ENCODE measurements around the gene NHEJ1. TPM values are rescaled to one million over a fixed set of nuclear protein-coding genes. Genes with fewer than 3 reads are reported as not detected.

Gene NHEJ1
- polyA plus RNA-seq, 1 of the 3 experiments (the other 2 are of a cell fraction): 16.3 TPM

DNA sequence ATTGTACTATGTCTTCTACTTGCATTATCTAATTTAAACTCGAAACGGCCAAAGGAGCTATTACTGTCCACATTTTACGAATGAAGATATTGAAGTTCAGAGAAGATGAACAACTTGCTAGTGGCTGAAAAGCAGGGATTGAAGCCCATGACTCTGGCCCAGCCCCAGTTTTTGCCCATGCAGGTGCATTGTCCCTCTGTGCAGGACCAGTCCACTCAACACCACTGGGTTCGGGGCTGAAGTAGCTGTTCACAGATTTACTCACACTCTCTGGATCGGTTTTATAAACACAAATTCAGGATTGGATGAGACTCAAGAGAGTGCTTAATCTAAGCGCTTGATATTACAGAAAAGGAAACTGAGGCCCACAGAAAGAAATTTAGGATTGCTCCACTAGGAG is 98.5 kb downstream of the NHEJ1 start:
- no peak overlapping the region for H3K4me3 ChIP-seq (ENCODE audit: low read depth in 2 of 2, low read length in 1 of 2)
- H3K79me2 ChIP-seq (ENCODE audit: insufficient read depth): no peaks in the 10 kb centered on the region
- no peak overlapping the region for H3K27ac ChIP-seq (ENCODE audit: low read depth in 2 of 2, low read length in 1 of 2)
- CTCF ChIA-PET: interaction anchor here (0.8 to 15.5 kb wide), 13 partner anchors 13 to 210 kb away, joined by 3 to 205 read pairs (median 5); partner anchors contain the start of genes CFAP65 and NHEJ1
- no peak overlapping the region for H2AFZ ChIP-seq (ENCODE audit: low read depth)
- H3K4me1 ChIP-seq (ENCODE audit: control insufficient read depth in 1 of 2, insufficient read depth in 2 of 2, low read depth in 1 of 2, low read length in 1 of 2): peaks cover 0 to 16% of the 10 kb centered on the region in 2 experiments; a peak in 1 of 4 replicates
- no peak overlapping the region for H3K9ac ChIP-seq
- TF ChIP-seq TAF1 (IDR thresholded peaks at IDR 0.05; ENCODE audit: borderline replicate concordance, low read depth, low read length) (no peak), MXI1 (IDR thresholded peaks at IDR 0.05; ENCODE audit: low read depth, low read length) (no peak), ELF1 (IDR thresholded peaks at IDR 0.05) (no peak), FOXM1 (IDR thresholded peaks at IDR 0.05; ENCODE audit: low read depth) (no peak), USF1 (IDR thresholded peaks at IDR 0.05; ENCODE audit: borderline replicate concordance, low read depth) (no peak), RFX5 (IDR thresholded peaks at IDR 0.05; ENCODE audit: low read length) (no peak), TEAD4 (IDR thresholded peaks at IDR 0.05; ENCODE audit: borderline replicate concordance, insufficient read depth) (no peak), MAX (IDR thresholded peaks at IDR 0.05; ENCODE audit: low read depth) (no peak), NRF1 (IDR thresholded peaks at IDR 0.05; ENCODE audit: low read depth, low read length) (no peak), FOSL2 (IDR thresholded peaks at IDR 0.05; ENCODE audit: borderline replicate concordance, low read depth) (no peak), SIN3A (IDR thresholded peaks at IDR 0.05; ENCODE audit: borderline replicate concordance, low read depth, low read length) (no peak), EZH2phosphoT487 (IDR thresholded peaks at IDR 0.05; ENCODE audit: borderline replicate concordance, low read depth) (no peak), PBX3 (IDR thresholded peaks at IDR 0.05) (no peak), EP300 (IDR thresholded peaks at IDR 0.05; ENCODE audit: borderline replicate concordance in 1 of 2, low read depth in 1 of 2, low read length in 1 of 2) (no peak), CHD2 (IDR thresholded peaks at IDR 0.05; ENCODE audit: low read length, partially characterized antibody) (no peak), RCOR1 (IDR thresholded peaks at IDR 0.05; ENCODE audit: low read length) (no peak)
- TF ChIP-seq, protein P1, sequence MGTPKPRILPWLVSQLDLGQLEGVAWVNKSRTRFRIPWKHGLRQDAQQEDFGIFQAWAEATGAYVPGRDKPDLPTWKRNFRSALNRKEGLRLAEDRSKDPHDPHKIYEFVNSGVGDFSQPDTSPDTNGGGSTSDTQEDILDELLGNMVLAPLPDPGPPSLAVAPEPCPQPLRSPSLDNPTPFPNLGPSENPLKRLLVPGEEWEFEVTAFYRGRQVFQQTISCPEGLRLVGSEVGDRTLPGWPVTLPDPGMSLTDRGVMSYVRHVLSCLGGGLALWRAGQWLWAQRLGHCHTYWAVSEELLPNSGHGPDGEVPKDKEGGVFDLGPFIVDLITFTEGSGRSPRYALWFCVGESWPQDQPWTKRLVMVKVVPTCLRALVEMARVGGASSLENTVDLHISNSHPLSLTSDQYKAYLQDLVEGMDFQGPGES (IDR thresholded peaks at IDR 0.05; ENCODE audit: low read depth, low read length): no peak
- no peaks in the 10 kb centered on the region for H3K9me2 ChIP-seq
- WGBS (ENCODE audit: low lambda C conversion rate): 96% methylated on average over 6 of the region's 6 CpGs
- DNase-seq: no peak
- H3K36me3 ChIP-seq (replicated peaks in 1 of 2; ENCODE audit: control insufficient read depth in 1 of 2, insufficient read depth in 2 of 2, low read length in 1 of 2): no peaks in the 10 kb centered on the region
- peaks cover 40% of the 10 kb centered on the region for H3K27me3 ChIP-seq (ENCODE audit: insufficient read depth)
- H3K9me3 ChIP-seq: no peaks in the 10 kb centered on the region
- peaks cover 7% of the 10 kb centered on the region for H4K20me1 ChIP-seq (ENCODE audit: insufficient read depth)
- peaks cover 3% of the 10 kb centered on the region for H3F3A ChIP-seq (replicated peaks; ENCODE audit: insufficient read depth)
- POLR2A ChIA-PET: no interaction called here
- no peak overlapping the region for H3K4me2 ChIP-seq
